ENCODE data around the gene CENPO.

The CENPO gene

GRCh38 chr2:24842081-24843050 is 49.1 kb downstream of the CENPO start:
- TF ChIP-seq TAF1 (IDR thresholded peaks at IDR 0.05; ENCODE audit: low read depth) (no peak), TEAD4 (IDR thresholded peaks at IDR 0.05) (no peak), CREB1 (IDR thresholded peaks at IDR 0.05; ENCODE audit: low read depth) (no peak), YY1 (IDR thresholded peaks at IDR 0.05; ENCODE audit: low read depth) (no peak), MAX (IDR thresholded peaks at IDR 0.05) (no peak), RAD21 (IDR thresholded peaks at IDR 0.05; ENCODE audit: low read depth) (no peak), ZBTB7A (IDR thresholded peaks at IDR 0.05; ENCODE audit: low read depth) (no peak), USF1 (IDR thresholded peaks at IDR 0.05) (no peak), CEBPB (IDR thresholded peaks at IDR 0.05) (no peak), EP300 (IDR thresholded peaks at IDR 0.05; ENCODE audit: borderline replicate concordance) (no peak), EGR1 (IDR thresholded peaks at IDR 0.05) (no peak), NFIC (IDR thresholded peaks at IDR 0.05) (no peak), FOXM1 (IDR thresholded peaks at IDR 0.05; ENCODE audit: borderline replicate concordance, low read depth) (no peak), REST (IDR thresholded peaks at IDR 0.05; ENCODE audit: low read depth) (no peak), TCF12 (IDR thresholded peaks at IDR 0.05; ENCODE audit: low read depth) (no peak)

- TF ChIP-seq CREB1 (IDR thresholded peaks at IDR 0.05; ENCODE audit: low read depth) (no peak), TAF1 (IDR thresholded peaks at IDR 0.05; ENCODE audit: low read depth) (no peak), NFIC (IDR thresholded peaks at IDR 0.05) (no peak), YY1 (IDR thresholded peaks at IDR 0.05; ENCODE audit: low read depth) (no peak), MAX (IDR thresholded peaks at IDR 0.05) (no peak), ZBTB7A (IDR thresholded peaks at IDR 0.05; ENCODE audit: low read depth) (no peak), CEBPB (IDR thresholded peaks at IDR 0.05) (no peak)
Observed at GRCh38 chr2:24843330-24843860, 50.2 kb downstream of the CENPO start.

GRCh38 chr2:24844023-24844685 is 50.9 kb downstream of the CENPO start:
- TF ChIP-seq RAD21 (IDR thresholded peaks at IDR 0.05; ENCODE audit: low read depth) (no peak), TCF12 (IDR thresholded peaks at IDR 0.05; ENCODE audit: low read depth) (no peak), REST (IDR thresholded peaks at IDR 0.05; ENCODE audit: low read depth) (no peak), YY1 (IDR thresholded peaks at IDR 0.05; ENCODE audit: low read depth) (no peak), EGR1 (IDR thresholded peaks at IDR 0.05) (no peak), TEAD4 (IDR thresholded peaks at IDR 0.05) (no peak), ZBTB7A (IDR thresholded peaks at IDR 0.05; ENCODE audit: low read depth) (no peak), TAF1 (IDR thresholded peaks at IDR 0.05; ENCODE audit: low read depth) (no peak), NFIC (IDR thresholded peaks at IDR 0.05) (no peak), MAX (IDR thresholded peaks at IDR 0.05) (no peak)

GRCh38 chr2:24845691-24846090 is 52.5 kb downstream of the CENPO start:
- TF ChIP-seq CREB1 (IDR thresholded peaks at IDR 0.05; ENCODE audit: low read depth) (no peak), TEAD4 (IDR thresholded peaks at IDR 0.05) (no peak), EP300 (IDR thresholded peaks at IDR 0.05; ENCODE audit: borderline replicate concordance) (no peak), TAF1 (IDR thresholded peaks at IDR 0.05; ENCODE audit: low read depth) (no peak), YY1 (IDR thresholded peaks at IDR 0.05; ENCODE audit: low read depth) (no peak), NFIC (IDR thresholded peaks at IDR 0.05) (no peak), RAD21 (IDR thresholded peaks at IDR 0.05; ENCODE audit: low read depth) (no peak), EGR1 (IDR thresholded peaks at IDR 0.05) (no peak), USF1 (IDR thresholded peaks at IDR 0.05) (no peak), FOXM1 (IDR thresholded peaks at IDR 0.05; ENCODE audit: borderline replicate concordance, low read depth) (no peak)

- TF ChIP-seq NFIC (IDR thresholded peaks at IDR 0.05) (no peak), REST (IDR thresholded peaks at IDR 0.05; ENCODE audit: low read depth) (no peak), TAF1 (IDR thresholded peaks at IDR 0.05; ENCODE audit: low read depth) (no peak), FOXM1 (IDR thresholded peaks at IDR 0.05; ENCODE audit: borderline replicate concordance, low read depth) (no peak), TEAD4 (IDR thresholded peaks at IDR 0.05) (no peak), MAX (IDR thresholded peaks at IDR 0.05) (no peak), USF1 (IDR thresholded peaks at IDR 0.05) (no peak), ZBTB7A (IDR thresholded peaks at IDR 0.05; ENCODE audit: low read depth) (no peak), CREB1 (IDR thresholded peaks at IDR 0.05; ENCODE audit: low read depth) (no peak)
Observed at GRCh38 chr2:24850944-24851343, 57.7 kb downstream of the CENPO start.

Measured in Ishikawa (cell line).